ENCODE results near the gene CHCHD6.

DNA sequence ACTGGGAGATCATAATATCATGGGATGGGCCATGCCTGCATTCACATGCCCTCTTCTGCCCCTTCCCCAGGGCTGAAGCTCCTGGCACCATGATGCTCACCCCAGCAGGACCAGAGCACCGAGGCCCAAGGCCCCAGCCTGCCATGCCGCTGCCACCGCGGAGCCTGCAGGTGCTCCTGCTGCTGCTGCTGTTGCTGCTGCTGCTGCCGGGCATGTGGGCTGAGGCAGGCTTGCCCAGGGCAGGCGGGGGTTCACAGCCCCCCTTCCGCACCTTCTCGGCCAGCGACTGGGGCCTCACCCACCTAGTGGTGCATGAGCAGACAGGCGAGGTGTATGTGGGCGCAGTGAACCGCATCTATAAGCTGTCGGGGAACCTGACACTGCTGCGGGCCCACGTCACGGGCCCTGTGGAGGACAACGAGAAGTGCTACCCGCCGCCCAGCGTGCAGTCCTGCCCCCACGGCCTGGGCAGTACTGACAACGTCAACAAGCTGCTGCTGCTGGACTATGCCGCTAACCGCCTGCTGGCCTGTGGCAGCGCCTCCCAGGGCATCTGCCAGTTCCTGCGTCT is 284.5 kb downstream of the CHCHD6 start:
- no peak for TF ChIP-seq CTCF (IDR thresholded peaks at IDR 0.05)
- no peak for TF ChIP-seq POLR2A (IDR thresholded peaks at IDR 0.05)
